SK-N-SH (cell line): ENCODE measurements around the gene GRM7. TPM values are rescaled to one million over a fixed set of nuclear protein-coding genes. Genes with fewer than 3 reads are reported as not detected.

Source experiments
- CTCF ChIA-PET: fragments of 300-600, 350-600 bp; formaldehyde crosslinking; extraction: SDS; loops from one replicate; lab custom pipeline; 2021; lab: Yijun Ruan, JAX
- POLR2A ChIA-PET: fragments of 350-600 bp; sonication (Branson Sonifier 250); formaldehyde crosslinking; extraction: SDS; loops from one replicate; lab custom pipeline; 2020; ENCODE audit warnings: antibody characterized with exemption, inconsistent platforms; lab: Yijun Ruan, JAX
- DNase-seq: peaks from one replicate; pipeline ENCODE4 v3.0.0; 2012
- H2AFZ ChIP-seq: fragments of 200-600 bp; sonication (generic); 2 replicates; pipeline ENCODE4 v1.8.1; 2016; ENCODE audit warnings: antibody characterized with exemption, mild to moderate bottlenecking, low read depth
- H3F3A ChIP-seq: fragments of 200-600 bp; sonication (generic); replicated peaks from 2 replicates; pipeline ENCODE3; 2016; ENCODE audit warnings: antibody characterized with exemption, mild to moderate bottlenecking; ENCODE audit not compliant: insufficient read depth
- H3K27ac ChIP-seq, 2 experiments: fragments of 200-500 bp in 1 of 2; fragments of 200-600 bp in 1 of 2; sonication (Bioruptor generic) in 1 of 2; sonication (generic), shearing (Covaris generic) in 1 of 2; 2 replicates each; pipeline versions ENCODE4 v1.5.1 to v1.6.1; 2014 to 2016; ENCODE audit warnings: low read depth in 2 of 2, inconsistent platforms in 1 of 2, low read length in 1 of 2, mild to moderate bottlenecking in 1 of 2, mixed read lengths in 1 of 2
- H3K27me3 ChIP-seq: fragments of 200-600 bp; sonication (generic), shearing (Covaris generic); 2 replicates; pipeline ENCODE4 v1.6.1; 2016; ENCODE audit warnings: mixed run types; ENCODE audit not compliant: insufficient read depth
- H3K36me3 ChIP-seq, 2 experiments: fragments of 200-500 bp in 1 of 2; fragments of 200-600 bp in 1 of 2; sonication (Bioruptor generic) in 1 of 2; sonication (generic) in 1 of 2; replicated peaks in 1 of 2; 2 replicates each; pipeline versions ENCODE3 to v1.5.1; 2014 to 2016; ENCODE audit warnings: low read length in 1 of 2, mild to moderate bottlenecking in 1 of 2; ENCODE audit not compliant: insufficient read depth in 2 of 2, control insufficient read depth in 1 of 2
- H3K4me1 ChIP-seq, 2 experiments: fragments of 200-500 bp in 1 of 2; fragments of 200-600 bp in 1 of 2; sonication (Bioruptor generic) in 1 of 2; sonication (generic), shearing (Covaris generic) in 1 of 2; 2 replicates each; pipeline versions ENCODE4 v1.5.1 to v1.6.1; 2014 to 2016; ENCODE audit warnings: low read depth in 1 of 2, low read length in 1 of 2, mixed run types in 1 of 2; ENCODE audit not compliant: insufficient read depth in 2 of 2, control insufficient read depth in 1 of 2
- H3K4me2 ChIP-seq: fragments of 200-600 bp; sonication (generic), shearing (Covaris generic); 2 replicates; pipeline ENCODE4 v1.6.1; 2017; ENCODE audit warnings: mixed run types
- H3K4me3 ChIP-seq, 2 experiments: fragments of 200-500 bp in 1 of 2; fragments of 200-600 bp in 1 of 2; sonication (Bioruptor generic) in 1 of 2; sonication (generic), shearing (Covaris generic) in 1 of 2; 2 replicates each; pipeline versions ENCODE4 v1.5.1 to v1.8.1; 2014 to 2016; ENCODE audit warnings: low read depth in 2 of 2, inconsistent platforms in 1 of 2, low read length in 1 of 2, mild to moderate bottlenecking in 1 of 2, mixed read lengths in 1 of 2, moderate library complexity in 1 of 2
- H3K79me2 ChIP-seq: fragments of 200-600 bp; sonication (generic); 2 replicates; pipeline ENCODE4 v1.8.1; 2017; ENCODE audit warnings: mild to moderate bottlenecking; ENCODE audit not compliant: insufficient read depth
- H3K9ac ChIP-seq: fragments of 200-600 bp; sonication (generic); 2 replicates; pipeline ENCODE4 v1.6.1; 2017; ENCODE audit warnings: mixed run types
- H3K9me2 ChIP-seq: fragments of 200-600 bp; sonication (generic); 2 replicates; pipeline ENCODE4 v1.6.1; 2017; ENCODE audit warnings: mixed run types
- H3K9me3 ChIP-seq: fragments of 200-600 bp; sonication (generic); 2 replicates; pipeline ENCODE4 v1.6.1; 2017; ENCODE audit warnings: mixed run types, mild to moderate bottlenecking, moderate library complexity
- H4K20me1 ChIP-seq: fragments of 200-600 bp; sonication (generic); 2 replicates; pipeline ENCODE4 v1.6.1; 2017; ENCODE audit warnings: mild to moderate bottlenecking, mixed run types; ENCODE audit not compliant: insufficient read depth
- EP300 ChIP-seq, 2 experiments: IDR thresholded peaks; 2 replicates each; pipeline versions ENCODE4 v1.4.0 to v1.6.1; 2012; ENCODE audit warnings: borderline replicate concordance in 1 of 2, low read depth in 1 of 2, low read length in 1 of 2
- FOXJ3 ChIP-seq: sonication (generic); formaldehyde crosslinking; IDR thresholded peaks from 2 replicates; pipeline ENCODE4 v1.5.1; 2020; ENCODE audit warnings: mild to moderate bottlenecking, missing genetic modification reagents
- GABPA ChIP-seq: IDR thresholded peaks from 2 replicates; pipeline ENCODE4 v1.4.0; 2012; ENCODE audit warnings: low read depth, mild to moderate bottlenecking
- JUND ChIP-seq: IDR thresholded peaks from 2 replicates; pipeline ENCODE4 v1.4.0; 2012
- MEF2A ChIP-seq: IDR thresholded peaks from 2 replicates; pipeline ENCODE4 v1.4.0; 2012; ENCODE audit warnings: low read depth, borderline replicate concordance
- NFIC ChIP-seq: IDR thresholded peaks from 2 replicates; pipeline ENCODE4 v1.4.0; 2012; ENCODE audit warnings: borderline replicate concordance
- NRF1 ChIP-seq: IDR thresholded peaks from 2 replicates; pipeline ENCODE4 v1.6.1; 2012; ENCODE audit warnings: low read depth, mild to moderate bottlenecking, low read length
- RCOR1 ChIP-seq: fragments of 150-350 bp; IDR thresholded peaks from 2 replicates; pipeline ENCODE4 v1.6.1; 2017; ENCODE audit warnings: antibody characterized with exemption, low read length
- RFX5 ChIP-seq: IDR thresholded peaks from 2 replicates; pipeline ENCODE4 v1.6.1; 2012; ENCODE audit warnings: mild to moderate bottlenecking, improper control_type of control experiment, low read length
- RXRA ChIP-seq: IDR thresholded peaks from 2 replicates; pipeline ENCODE4 v1.4.0; 2012; ENCODE audit warnings: low read depth, mild to moderate bottlenecking, borderline replicate concordance
- TAF1 ChIP-seq: IDR thresholded peaks from 2 replicates; pipeline ENCODE4 v1.6.1; 2012; ENCODE audit warnings: low read depth, mild to moderate bottlenecking, low read length, moderate library complexity, borderline replicate concordance
- TEAD4 ChIP-seq: IDR thresholded peaks from 2 replicates; pipeline ENCODE4 v1.4.0; 2012; ENCODE audit warnings: mild to moderate bottlenecking, borderline replicate concordance; ENCODE audit not compliant: insufficient read depth
- WGBS: methylation state at CpG from one replicate; pipeline ENCODE4 v1.1.6; 2017; ENCODE audit warnings: low lambda C conversion rate; 5-methylcytosine and 5-hydroxymethylcytosine counted together
- polyA plus RNA-seq, 3 experiments: library from polyadenylated mRNA; depleted of rRNA; stranded (reverse); fragments of >200 nt; gene quantifications; 2 replicates each; pipeline ENCODE4 v1.2.3, GENCODE V29; 2012
- TF ChIP-seq, protein P1 (sequence below): fragments of 150-350 bp; IDR thresholded peaks from 2 replicates; pipeline ENCODE4 v1.6.1; 2017; ENCODE audit warnings: antibody characterized with exemption, low read length, low read depth, borderline replicate concordance
- TF ChIP-seq, protein P2 (sequence below): IDR thresholded peaks from 2 replicates; pipeline ENCODE4 v1.6.1; 2012; ENCODE audit warnings: mild to moderate bottlenecking, low read depth, low read length, moderate library complexity
- TF ChIP-seq, protein P3 (sequence below): fragments of 150-350 bp; IDR thresholded peaks from 2 replicates; pipeline ENCODE4 v1.6.1; 2016; ENCODE audit warnings: mild to moderate bottlenecking, low read depth, low read length

The GRM7 gene
- polyA plus RNA-seq, 1 of the 3 experiments (the other 2 are of a cell fraction), result 0.03 TPM

DNA sequence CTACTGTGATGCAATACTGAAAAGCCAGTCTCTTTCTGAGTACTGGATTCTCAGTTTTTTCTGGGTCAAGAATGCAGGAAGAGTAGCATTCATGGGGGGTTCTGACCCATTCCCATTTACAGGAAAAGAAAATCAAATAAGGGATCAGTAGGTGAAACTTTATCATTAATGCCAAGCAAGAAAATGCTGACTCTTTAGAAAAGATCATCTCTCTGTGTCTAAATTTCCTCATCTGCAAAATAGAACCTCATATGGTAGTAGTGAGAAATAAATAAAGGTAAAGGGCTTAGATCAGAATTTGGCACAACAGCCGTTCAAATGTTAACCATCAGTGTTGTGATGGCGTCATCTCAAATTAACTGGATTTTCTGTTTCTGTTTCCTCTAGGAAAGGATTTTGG, 833.1 kb downstream of the GRM7 start:
- no peak for DNase-seq
- H3K4me1 ChIP-seq, result peaks cover 0 to 2% of the 10 kb centered on the region in 2 experiments; a peak in 1 of 4 replicates
- POLR2A ChIA-PET, result no interaction called here
- H2AFZ ChIP-seq, result no peak overlapping the region
- no peaks in the 10 kb centered on the region for H3K36me3 ChIP-seq
- 70% methylated on average over 2 of the region's 2 CpGs for WGBS
- no peaks in the 10 kb centered on the region for H3K27me3 ChIP-seq
- H3K27ac ChIP-seq, result no peak overlapping the region
- TF ChIP-seq JUND (no peak), GABPA (no peak), NRF1 (no peak), RCOR1 (no peak), FOXJ3 (CRISPR knock-in tag) (no peak), TAF1 (no peak), TEAD4 (no peak), RXRA (no peak), MEF2A (no peak)
- TF ChIP-seq, protein P1, sequence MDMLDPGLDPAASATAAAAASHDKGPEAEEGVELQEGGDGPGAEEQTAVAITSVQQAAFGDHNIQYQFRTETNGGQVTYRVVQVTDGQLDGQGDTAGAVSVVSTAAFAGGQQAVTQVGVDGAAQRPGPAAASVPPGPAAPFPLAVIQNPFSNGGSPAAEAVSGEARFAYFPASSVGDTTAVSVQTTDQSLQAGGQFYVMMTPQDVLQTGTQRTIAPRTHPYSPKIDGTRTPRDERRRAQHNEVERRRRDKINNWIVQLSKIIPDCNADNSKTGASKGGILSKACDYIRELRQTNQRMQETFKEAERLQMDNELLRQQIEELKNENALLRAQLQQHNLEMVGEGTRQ, result no peak
- TF ChIP-seq, protein P2, sequence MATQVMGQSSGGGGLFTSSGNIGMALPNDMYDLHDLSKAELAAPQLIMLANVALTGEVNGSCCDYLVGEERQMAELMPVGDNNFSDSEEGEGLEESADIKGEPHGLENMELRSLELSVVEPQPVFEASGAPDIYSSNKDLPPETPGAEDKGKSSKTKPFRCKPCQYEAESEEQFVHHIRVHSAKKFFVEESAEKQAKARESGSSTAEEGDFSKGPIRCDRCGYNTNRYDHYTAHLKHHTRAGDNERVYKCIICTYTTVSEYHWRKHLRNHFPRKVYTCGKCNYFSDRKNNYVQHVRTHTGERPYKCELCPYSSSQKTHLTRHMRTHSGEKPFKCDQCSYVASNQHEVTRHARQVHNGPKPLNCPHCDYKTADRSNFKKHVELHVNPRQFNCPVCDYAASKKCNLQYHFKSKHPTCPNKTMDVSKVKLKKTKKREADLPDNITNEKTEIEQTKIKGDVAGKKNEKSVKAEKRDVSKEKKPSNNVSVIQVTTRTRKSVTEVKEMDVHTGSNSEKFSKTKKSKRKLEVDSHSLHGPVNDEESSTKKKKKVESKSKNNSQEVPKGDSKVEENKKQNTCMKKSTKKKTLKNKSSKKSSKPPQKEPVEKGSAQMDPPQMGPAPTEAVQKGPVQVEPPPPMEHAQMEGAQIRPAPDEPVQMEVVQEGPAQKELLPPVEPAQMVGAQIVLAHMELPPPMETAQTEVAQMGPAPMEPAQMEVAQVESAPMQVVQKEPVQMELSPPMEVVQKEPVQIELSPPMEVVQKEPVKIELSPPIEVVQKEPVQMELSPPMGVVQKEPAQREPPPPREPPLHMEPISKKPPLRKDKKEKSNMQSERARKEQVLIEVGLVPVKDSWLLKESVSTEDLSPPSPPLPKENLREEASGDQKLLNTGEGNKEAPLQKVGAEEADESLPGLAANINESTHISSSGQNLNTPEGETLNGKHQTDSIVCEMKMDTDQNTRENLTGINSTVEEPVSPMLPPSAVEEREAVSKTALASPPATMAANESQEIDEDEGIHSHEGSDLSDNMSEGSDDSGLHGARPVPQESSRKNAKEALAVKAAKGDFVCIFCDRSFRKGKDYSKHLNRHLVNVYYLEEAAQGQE, result no peak
- H3K4me3 ChIP-seq, result no peak overlapping the region
- H3K4me2 ChIP-seq, result no peak overlapping the region
- H4K20me1 ChIP-seq, result no peaks in the 10 kb centered on the region
- no peaks in the 10 kb centered on the region for H3K9me2 ChIP-seq
- H3K9ac ChIP-seq, result no peak overlapping the region
- no peaks in the 10 kb centered on the region for H3K9me3 ChIP-seq
- CTCF ChIA-PET, result interaction anchor here (1.0 kb wide), 1 partner anchor 47 kb away, joined by 3 read pairs; no protein-coding TSS in a partner anchor
- no peaks in the 10 kb centered on the region for H3F3A ChIP-seq
- H3K79me2 ChIP-seq, result no peaks in the 10 kb centered on the region

DNA sequence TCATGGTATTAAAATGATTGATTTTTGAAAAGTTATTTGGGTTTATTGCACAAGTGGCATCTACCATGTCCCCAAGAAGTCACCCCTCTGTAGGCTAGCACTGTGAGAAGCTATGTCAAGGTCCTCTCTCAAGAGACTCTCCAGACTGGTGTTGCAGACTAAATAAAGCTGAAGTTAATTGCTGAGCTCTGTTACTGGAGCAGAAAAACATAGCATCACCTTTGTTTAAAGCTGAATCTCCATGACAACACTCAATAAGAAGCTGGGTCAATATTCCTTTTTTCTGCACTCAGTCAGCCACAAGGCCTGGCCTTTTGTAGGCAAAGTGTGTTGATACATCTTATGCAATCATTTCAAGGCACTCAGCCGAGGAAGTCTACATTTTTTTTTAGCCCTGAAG, 834.1 kb downstream of the GRM7 start:
- ChIA-PET POLR2A (no interaction called here), CTCF (no interaction called here)
- TF ChIP-seq EP300 (IDR thresholded peaks at IDR 0.05; ENCODE audit: borderline replicate concordance in 1 of 2, low read depth in 1 of 2, low read length in 1 of 2) (no peak), RCOR1 (no peak), RFX5 (no peak), FOXJ3 (CRISPR knock-in tag) (no peak), JUND (no peak), TEAD4 (no peak), NFIC (no peak), RXRA (no peak)
- TF ChIP-seq, protein P3, sequence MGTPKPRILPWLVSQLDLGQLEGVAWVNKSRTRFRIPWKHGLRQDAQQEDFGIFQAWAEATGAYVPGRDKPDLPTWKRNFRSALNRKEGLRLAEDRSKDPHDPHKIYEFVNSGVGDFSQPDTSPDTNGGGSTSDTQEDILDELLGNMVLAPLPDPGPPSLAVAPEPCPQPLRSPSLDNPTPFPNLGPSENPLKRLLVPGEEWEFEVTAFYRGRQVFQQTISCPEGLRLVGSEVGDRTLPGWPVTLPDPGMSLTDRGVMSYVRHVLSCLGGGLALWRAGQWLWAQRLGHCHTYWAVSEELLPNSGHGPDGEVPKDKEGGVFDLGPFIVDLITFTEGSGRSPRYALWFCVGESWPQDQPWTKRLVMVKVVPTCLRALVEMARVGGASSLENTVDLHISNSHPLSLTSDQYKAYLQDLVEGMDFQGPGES, result no peak
- H3K9me3 ChIP-seq, result no peaks in the 10 kb centered on the region
- 38% methylated on average over 1 of the region's 1 CpG for WGBS
- H2AFZ ChIP-seq, result no peak overlapping the region
- no peaks in the 10 kb centered on the region for H3K79me2 ChIP-seq
- H3K4me2 ChIP-seq, result no peak overlapping the region
- H3K9me2 ChIP-seq, result no peaks in the 10 kb centered on the region
- no peak overlapping the region for H3K9ac ChIP-seq
- no peaks in the 10 kb centered on the region for H4K20me1 ChIP-seq
- no peak for DNase-seq
- H3K27ac ChIP-seq, result no peak overlapping the region
- peaks cover 0 to 2% of the 10 kb centered on the region in 2 experiments; a peak in 1 of 4 replicates for H3K4me1 ChIP-seq
- no peaks in the 10 kb centered on the region for H3F3A ChIP-seq
- H3K27me3 ChIP-seq, result no peaks in the 10 kb centered on the region
- H3K36me3 ChIP-seq, result no peaks in the 10 kb centered on the region
- no peak overlapping the region for H3K4me3 ChIP-seq
